ENCODE results near the gene RAB26. TPM values are rescaled to one million over a fixed set of nuclear protein-coding genes. Genes with fewer than 3 reads are reported as not detected.

The RAB26 gene
- total RNA-seq, 1 donor from 2014 or later = 0.26 TPM

DNA sequence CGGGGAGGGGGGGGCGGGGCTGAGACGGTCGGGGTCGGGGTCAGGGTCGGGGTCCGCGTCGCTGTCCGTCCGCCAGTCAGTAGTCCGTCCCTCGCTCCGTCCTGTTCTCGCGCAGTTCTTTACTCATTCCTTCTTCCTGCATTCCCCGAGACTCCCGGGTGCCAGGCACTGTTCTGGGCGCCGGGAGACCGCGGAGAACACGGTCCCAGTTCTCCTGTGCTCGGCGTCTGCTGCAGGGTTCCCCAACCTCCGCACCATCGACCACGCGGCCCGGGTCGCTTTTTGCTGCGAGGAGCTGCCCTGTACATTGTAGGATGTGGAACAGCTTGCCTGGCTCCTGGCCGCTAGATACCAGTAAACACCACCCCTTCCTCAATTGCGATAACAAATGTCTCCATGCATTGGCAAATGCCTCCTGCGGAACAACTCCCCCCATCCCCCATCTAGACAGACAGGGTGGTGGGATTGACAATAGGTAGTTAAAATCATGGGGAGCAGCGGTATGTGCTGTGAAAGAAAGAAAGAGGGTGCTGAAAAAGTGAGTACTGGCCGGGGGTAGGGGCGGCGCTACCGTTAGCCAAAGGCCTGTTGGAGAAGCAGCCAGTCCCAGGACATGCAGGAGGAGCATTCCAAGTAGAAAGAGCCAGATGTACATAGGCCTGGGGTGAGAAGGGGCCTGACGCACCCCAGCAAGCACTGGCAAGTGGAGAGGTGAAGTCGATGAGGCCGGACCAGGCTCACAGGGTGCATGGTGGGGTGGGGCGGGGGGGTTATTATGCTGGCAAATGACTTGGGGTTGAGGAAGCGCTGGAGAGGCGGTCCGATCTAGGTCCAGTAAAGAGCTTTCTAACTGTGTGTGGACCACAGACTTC is 7.8 kb downstream of the RAB26 start:
- peaks cover 29% of the 10 kb centered on the region for H3K36me3 ChIP-seq (ENCODE audit: control insufficient read depth, insufficient read depth, low read length)
- DNase-seq (ENCODE audit: low read depth) = peak; percentile 67
- FAIRE-seq = no peak

GRCh38 chr16:2156849-2157224 is 8.4 kb downstream of the RAB26 start:
- Histone ChIP-seq H3K4me3 (ENCODE audit: low read depth, low read length) (peak overlapping the region; percentile 64), H3K36me3 (ENCODE audit: control insufficient read depth, insufficient read depth, low read length) (peaks cover 24% of the 10 kb centered on the region), H3K27me3 (ENCODE audit: control insufficient read depth, insufficient read depth, low read length) (no peaks in the 10 kb centered on the region)
- no peak for FAIRE-seq
- TF ChIP-seq, protein P1, sequence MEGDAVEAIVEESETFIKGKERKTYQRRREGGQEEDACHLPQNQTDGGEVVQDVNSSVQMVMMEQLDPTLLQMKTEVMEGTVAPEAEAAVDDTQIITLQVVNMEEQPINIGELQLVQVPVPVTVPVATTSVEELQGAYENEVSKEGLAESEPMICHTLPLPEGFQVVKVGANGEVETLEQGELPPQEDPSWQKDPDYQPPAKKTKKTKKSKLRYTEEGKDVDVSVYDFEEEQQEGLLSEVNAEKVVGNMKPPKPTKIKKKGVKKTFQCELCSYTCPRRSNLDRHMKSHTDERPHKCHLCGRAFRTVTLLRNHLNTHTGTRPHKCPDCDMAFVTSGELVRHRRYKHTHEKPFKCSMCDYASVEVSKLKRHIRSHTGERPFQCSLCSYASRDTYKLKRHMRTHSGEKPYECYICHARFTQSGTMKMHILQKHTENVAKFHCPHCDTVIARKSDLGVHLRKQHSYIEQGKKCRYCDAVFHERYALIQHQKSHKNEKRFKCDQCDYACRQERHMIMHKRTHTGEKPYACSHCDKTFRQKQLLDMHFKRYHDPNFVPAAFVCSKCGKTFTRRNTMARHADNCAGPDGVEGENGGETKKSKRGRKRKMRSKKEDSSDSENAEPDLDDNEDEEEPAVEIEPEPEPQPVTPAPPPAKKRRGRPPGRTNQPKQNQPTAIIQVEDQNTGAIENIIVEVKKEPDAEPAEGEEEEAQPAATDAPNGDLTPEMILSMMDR (IDR thresholded peaks at IDR 0.05; ENCODE audit: insufficient read depth, low read length, severe bottlenecking) = no peak
- DNase-seq (ENCODE audit: low read depth) = no peak

More for the DNA sequence above, 7.8 kb downstream of the RAB26 start:
- TF ChIP-seq, protein P1 (IDR thresholded peaks at IDR 0.05; ENCODE audit: insufficient read depth, low read length, severe bottlenecking) = no peak
- no peaks in the 10 kb centered on the region for H3K27me3 ChIP-seq (ENCODE audit: control insufficient read depth, insufficient read depth, low read length)
- peak overlapping the region; percentile 64 for H3K4me3 ChIP-seq (ENCODE audit: low read depth, low read length)

- no peak for FAIRE-seq
- Histone ChIP-seq H3K36me3 (ENCODE audit: control insufficient read depth, insufficient read depth, low read length) (peaks cover 21% of the 10 kb centered on the region), H3K4me3 (ENCODE audit: low read depth, low read length) (no peak overlapping the region), H3K27me3 (ENCODE audit: control insufficient read depth, insufficient read depth, low read length) (no peaks in the 10 kb centered on the region)
- TF ChIP-seq, protein P1 (IDR thresholded peaks at IDR 0.05; ENCODE audit: insufficient read depth, low read length, severe bottlenecking) = no peak
- no peak for DNase-seq (ENCODE audit: low read depth)
Observed at GRCh38 chr16:2157480-2158261, 9.2 kb downstream of the RAB26 start.

DNA sequence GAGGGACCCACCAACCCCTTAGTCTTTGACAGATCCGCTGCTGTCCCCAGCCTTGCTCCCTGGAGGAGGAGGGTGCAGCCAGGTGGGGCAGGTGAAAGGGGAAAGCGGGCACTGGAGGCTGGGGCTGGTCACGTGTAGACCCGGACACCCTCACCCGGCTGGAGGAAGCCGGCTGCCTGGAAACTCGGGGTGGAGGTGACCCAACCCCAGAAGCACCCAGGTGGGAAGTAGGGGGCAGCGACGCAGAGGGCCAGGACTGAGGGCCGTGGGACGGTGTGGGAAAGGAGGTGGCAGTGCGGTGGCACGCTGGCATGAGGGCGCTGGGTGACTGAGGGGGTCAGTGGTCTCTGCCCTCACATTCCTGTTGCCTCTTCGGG is 9.8 kb downstream of the RAB26 start:
- H3K36me3 ChIP-seq (ENCODE audit: control insufficient read depth, insufficient read depth, low read length) = peaks cover 16% of the 10 kb centered on the region
- DNase-seq (ENCODE audit: low read depth) (no peak), FAIRE-seq (no peak)
- no peak overlapping the region for H3K4me3 ChIP-seq (ENCODE audit: low read depth, low read length)
- no peaks in the 10 kb centered on the region for H3K27me3 ChIP-seq (ENCODE audit: control insufficient read depth, insufficient read depth, low read length)
- TF ChIP-seq, protein P1 (IDR thresholded peaks at IDR 0.05; ENCODE audit: insufficient read depth, low read length, severe bottlenecking) = no peak

- TF ChIP-seq, protein P1 (IDR thresholded peaks at IDR 0.05; ENCODE audit: insufficient read depth, low read length, severe bottlenecking) = no peak
- Histone ChIP-seq H3K36me3 (ENCODE audit: control insufficient read depth, insufficient read depth, low read length) (peaks cover 13% of the 10 kb centered on the region), H3K4me3 (ENCODE audit: low read depth, low read length) (no peak overlapping the region), H3K27me3 (ENCODE audit: control insufficient read depth, insufficient read depth, low read length) (no peaks in the 10 kb centered on the region)
- no peak for DNase-seq (ENCODE audit: low read depth)
- FAIRE-seq = no peak
Observed at GRCh38 chr16:2159175-2159838, 10.9 kb downstream of the RAB26 start.
